AG10803 (cell line): ENCODE data around the gene SPDYE4.

ENCODE experiments used
- DNase-seq: peaks from one replicate; pipeline ENCODE4 v3.0.0; 2010; ENCODE audit warnings: low read depth
- H3K4me3 ChIP-seq: 2 replicates; pipeline ENCODE4 v1.5.1; 2011; ENCODE audit warnings: mild to moderate bottlenecking, low read length, control low read depth
- CTCF ChIP-seq: conservative IDR thresholded peaks from 2 replicates; pipeline ENCODE4 v1.5.1; 2011; ENCODE audit warnings: mild to moderate bottlenecking, low read length, control low read depth, inconsistent platforms

Gene SPDYE4

GRCh38 chr17:8703001-8703400, 55.3 kb downstream of the SPDYE4 start:
- no peak overlapping the region for H3K4me3 ChIP-seq
- no peak for DNase-seq
- no peak for TF ChIP-seq CTCF

- no peak for TF ChIP-seq CTCF
- H3K4me3 ChIP-seq = no peak overlapping the region
- DNase-seq = no peak
These were observed 56.6 kb downstream of the SPDYE4 start for GRCh38 chr17:8701754-8702153.

- no peak for DNase-seq
- H3K4me3 ChIP-seq = no peak overlapping the region
- TF ChIP-seq CTCF = no peak
These were observed 57.1 kb downstream of the SPDYE4 start for GRCh38 chr17:8701221-8701620.
